GM19240 (cell line): Measurements from ENCODE around the gene KAT14.
"Not testable (repeated sequence)": the region's sequence is repeated elsewhere in the genome, so short reads cannot be mapped to it uniquely, and the experiment has no call there.

Source experiments
- DNase-seq: peaks from one replicate; pipeline ENCODE4 v3.0.0; 2011; ENCODE audit warnings: low spot score; ENCODE audit not compliant: insufficient read length

The KAT14 gene

DNA sequence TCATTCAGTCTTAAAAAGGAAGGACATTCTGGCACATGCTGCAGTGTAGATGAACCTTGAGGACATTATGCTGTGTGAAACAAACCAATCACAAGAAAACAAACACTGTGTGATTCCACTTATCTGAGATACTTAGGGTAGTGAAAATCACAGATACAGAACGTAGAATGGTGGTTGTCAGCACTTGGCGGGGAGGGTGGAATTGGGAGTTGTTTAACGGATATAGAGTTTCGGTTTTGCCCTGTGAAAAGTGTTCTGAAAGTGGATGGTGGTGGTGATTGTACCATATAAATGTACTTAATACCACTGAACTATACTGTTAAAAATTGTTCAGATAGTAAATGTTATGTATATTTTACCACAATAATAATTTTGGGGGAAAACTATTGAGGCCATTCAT is 18.4 kb downstream of the KAT14 start:
- no peak for DNase-seq

DNA sequence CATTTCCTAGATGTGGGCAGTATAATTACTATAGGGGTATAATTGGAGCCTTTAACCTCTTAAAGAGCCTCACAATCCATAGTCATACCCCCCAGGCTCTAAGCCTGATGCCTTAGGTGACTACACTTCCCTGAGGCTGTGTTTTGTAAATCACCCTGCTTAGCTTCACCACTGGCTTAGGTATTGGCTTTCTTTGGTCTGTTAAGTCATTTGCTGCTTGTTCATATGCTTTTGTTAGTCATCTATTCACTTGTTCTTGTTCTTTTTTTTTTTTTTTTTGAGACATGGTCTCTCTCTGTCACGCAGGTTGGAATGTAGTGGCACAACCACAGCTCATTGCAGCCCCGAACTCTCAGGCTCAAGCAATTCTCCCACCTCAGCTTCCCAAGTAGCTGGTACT is 26.7 kb downstream of the KAT14 start:
- DNase-seq, result no peak

DNA sequence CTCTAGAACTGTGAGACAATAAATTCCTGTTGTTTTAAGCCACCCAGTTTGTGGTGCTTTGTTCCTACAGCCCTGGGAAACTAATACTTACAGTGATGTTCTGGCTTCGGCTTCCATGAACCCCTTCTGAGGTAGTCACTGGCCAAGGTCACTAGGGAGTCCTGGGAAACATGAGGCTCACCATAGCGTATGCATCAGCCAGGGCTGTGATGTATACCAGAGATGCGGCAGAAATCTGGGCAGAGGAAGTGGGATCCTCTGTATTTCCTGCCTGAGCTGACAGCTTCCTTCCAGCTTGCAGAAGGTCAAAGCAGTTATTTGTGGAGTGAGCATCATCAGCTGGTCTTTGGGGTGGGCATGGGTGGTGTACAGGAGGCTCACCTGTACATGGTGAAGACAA is 27.9 kb downstream of the KAT14 start:
- DNase-seq, result no peak

DNA sequence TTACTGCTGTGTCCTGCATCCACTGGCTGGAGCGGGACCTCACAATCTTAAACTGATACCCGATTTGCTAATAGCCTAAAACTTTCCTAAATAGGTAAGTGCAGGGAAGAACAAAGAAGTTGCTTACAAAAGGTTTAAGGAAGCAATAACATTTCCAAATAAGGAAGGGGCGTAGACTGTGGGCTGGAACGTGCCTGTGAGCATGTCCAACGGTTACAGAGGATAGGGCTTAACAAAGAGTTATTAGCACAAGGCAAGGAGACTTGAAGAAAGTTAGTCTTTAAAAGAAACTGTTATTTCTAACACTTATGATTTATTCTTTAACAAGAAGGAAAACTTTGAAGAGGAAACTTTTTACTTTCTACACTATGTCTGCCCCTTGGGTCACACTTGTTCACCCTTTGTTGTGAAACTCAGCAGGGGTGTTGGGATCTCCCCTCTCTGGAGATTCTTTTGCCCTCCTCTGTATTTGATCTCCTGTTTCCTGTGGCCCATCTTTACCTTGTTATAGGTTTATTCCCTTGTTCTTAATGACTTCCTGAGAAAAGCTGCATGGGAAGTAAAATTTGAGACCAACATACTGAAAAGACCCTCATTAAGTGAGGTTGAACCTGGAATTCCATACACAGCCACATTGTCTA is 28.7 kb downstream of the KAT14 start:
- no peak for DNase-seq

DNA sequence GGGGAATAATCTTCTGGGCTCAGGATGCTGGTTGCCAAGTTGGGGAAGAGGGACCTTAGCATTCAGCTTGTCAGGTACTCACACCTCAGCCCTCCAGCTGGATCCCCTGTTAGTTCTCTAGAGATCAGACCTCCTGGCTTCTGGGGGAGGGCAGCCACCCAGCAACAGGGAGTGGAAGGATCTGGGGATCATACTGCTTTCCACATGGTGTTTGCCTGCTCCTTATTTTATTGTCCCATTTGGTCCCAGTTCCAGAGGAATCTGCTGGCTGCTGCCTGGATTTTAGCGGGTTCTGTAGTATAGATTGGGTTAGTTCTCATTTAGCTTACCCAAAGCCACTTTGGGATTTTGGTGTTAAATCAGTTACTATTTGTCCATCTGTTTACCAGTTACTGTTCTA is 29.3 kb downstream of the KAT14 start:
- no peak for DNase-seq

DNA sequence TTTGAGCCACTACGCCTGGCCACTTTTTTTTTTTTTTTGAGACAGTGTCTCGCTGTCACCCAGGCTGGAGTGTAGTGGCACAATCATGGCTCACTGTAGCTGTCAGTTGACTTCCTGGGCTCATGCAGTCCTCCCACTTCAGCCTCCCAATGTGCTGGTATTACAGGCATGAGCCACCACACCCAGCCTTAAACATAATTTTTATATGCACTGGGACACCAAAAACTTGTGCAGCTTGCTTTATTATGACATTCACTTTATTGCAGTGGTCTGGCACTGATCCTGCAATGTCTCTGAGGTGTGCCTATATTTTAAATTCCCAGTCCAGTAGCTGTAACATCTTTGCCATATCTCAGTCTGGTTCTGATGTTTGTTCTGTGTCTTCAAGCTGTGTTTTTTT is 34.7 kb downstream of the KAT14 start:
- no peak for DNase-seq

DNA sequence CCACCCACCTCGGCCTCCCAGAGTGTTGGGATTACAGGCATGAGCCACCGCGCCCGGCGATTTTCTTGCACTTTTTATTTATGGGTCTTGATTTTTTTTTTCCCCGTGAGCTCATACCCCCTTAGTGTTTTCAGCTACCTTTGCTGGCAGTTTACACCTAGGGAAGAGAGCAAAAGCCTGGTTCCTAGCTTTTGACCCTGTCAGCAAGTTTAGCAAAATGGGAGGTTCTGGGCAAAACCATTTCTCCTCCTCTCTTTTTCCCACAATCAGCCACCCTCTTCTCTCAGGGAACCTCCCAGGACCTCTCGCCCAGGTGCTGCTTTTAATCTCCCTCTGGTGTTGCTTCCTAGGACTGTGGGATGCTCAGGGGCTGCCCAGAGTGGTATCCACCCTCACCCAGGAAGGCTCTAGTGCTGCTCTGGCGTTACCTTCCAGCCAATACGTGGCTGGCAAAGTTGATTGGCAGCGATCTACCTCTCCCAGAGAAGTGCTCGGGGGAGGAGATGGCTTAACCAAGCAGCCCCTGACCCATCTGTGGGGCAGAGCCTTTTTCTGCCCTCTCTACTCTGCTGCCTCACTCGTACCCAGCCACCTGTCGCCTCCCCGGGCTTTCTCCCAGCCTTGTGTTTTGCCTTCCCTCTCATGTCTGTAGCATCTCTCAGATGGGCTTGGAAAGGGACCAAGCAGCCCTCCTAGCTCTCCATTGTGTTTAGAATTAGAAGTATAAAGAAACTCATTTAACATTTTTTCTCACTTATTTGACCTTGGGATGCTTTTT is 37.4 kb downstream of the KAT14 start:
- no peak for DNase-seq

DNA sequence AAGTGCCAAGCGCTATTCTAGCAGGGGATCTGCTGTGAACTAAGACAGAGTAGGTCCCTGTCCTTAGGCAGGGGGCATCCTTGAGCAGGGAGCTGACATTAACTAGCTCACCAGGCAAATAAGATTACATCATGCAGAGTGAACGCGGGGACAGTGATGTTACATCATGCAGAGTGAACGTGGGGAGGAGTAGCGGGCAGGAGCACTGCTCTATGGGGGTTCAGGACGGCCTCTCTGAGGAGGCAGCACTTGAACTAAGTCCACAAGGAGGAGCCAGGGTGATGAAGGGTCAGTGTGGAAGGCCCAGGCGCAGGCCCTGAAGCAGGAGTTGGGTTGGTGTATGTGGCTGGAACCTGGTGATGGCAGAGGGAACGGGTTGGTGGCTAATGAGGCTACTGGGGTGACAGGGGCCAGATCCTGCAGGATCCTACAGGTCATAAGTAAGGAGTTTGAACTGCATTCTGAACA is 38.7 kb downstream of the KAT14 start:
- DNase-seq, result no peak

DNA sequence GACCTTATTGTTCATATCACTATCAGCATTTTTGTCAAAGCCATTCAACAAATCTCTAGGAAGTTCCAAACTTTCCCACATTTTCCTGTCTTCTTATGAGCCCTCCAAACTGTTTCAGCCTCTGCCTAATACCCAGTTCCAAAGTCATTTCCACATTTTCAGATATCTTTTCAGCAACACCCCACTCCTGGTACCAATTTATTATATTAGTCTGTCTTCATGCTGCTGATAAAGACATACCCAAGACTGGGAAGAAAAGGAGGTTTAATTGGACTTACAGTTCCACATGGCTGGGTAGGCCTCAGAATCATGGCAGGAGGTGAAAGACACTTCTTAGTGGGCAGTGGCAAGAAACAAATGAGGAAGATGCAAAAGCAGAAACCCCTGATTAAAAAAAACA is 42.7 kb downstream of the KAT14 start:
- not testable (repeated sequence) for DNase-seq

DNA sequence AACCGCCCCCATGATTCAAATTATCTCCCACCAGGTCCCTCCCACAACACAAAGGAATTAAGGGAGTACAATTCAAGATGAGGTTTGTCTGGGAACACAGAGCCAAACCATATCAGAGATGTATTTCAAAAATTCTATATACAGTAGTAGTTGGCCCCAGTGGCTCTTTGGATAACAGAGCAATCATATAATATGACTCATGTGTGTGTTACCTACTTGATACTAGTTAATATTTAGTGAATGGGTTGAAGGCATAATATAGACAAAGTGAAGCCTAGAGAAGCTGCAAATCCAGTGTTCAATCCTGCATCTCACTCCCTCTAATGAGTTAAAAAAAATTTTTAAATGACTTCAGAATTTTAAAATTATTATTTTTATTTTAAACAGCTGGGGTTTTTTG is 43.2 kb downstream of the KAT14 start:
- DNase-seq, result no peak

DNA sequence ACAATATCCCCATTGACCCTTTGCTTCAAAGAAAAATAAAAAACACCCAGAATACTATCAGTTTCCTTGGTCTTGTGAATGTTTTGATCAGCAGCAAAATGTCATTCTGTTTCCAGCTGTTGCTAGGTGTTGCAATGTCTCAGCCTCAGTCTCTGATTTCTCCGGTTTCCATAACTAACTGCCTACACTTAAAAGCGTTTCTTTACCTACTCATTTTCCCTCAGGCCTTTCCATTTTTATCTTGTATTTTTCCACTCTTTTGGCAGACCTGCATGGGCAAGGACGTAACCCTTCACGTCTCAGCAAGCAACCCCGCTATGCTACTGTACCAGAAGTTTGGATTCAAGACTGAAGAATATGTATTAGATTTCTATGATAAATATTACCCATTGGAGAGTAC is 49.4 kb downstream of the KAT14 start:
- no peak for DNase-seq

DNA sequence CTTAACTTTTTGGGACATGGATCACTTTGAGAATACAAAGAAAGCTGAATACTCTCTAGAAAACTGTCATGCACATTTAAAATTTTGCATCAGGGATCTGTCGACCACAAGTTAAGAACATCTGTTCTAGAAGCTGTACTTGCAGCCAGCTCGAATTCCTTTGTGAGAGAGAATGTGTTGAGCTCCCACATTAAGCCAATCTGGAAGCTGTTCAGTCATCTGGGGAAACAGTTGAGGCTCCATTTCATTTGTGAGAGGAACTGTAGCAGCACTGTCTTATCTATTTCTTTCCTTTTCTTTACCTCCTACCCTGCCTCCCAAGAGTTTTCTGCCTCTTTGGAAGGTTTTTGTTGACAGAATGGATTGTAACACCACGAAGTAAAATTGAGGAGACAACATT is 50.8 kb downstream of the KAT14 start:
- DNase-seq, result no peak

DNA sequence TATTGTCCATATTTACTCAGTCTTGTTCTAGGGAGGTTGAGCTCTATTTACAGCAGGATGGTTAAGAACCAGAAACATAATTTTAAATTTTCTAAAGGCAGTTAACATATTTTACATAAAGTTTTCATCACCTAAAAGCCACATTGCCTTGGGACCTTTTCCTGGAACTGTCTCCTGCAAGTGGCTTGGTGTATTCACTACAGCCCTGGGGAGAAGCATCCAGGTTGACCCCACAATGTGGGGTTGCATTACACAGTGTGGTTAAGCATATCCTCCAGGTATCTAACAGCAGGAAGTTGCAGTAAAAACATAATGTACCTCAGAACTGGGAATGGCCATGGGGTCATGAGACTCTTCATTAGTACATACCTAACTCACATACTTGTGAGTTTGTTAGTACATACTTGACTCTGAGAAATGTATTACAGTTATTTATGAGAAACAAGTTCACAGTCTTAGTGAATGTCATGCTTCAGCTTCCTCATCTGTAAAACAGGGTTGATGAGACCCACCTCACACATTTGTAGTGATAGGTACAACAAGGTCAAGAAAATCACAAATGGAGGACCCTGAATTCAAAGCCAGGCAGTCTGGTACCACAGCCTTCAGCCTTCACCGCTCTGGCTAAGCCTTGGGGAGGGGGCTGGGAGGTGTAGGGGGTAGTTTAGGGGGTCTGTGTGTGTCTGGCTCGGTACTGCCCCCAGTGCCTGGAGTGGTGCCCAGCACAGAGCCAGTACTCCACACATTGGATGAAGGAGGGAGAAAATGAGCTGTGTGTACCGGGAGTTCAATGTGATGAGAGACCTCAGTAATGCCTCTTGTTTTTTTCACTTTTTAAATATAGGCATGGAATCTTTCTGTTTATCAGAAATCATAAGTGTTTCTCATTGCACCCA is 52.9 kb downstream of the KAT14 start:
- no peak for DNase-seq

DNA sequence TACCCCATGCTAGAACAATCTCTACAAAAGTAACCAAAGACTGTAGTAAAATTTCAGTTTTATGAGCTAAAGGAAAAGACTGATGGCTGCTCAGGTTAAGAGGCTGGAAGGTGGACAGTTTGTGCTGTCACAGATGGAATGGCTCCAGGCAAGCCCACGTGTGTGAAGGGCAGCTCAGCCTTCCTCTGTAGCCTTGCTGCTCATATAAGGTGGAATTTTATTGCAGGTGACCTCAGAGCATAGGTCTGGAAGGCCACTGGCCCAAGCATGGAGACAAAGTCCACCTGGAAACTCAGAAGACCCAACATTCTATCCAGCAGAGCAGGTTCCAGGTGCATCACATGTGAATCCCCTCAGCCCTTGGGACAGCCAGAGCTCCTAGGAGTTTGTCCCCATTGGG is 53.6 kb downstream of the KAT14 start:
- no peak for DNase-seq

DNA sequence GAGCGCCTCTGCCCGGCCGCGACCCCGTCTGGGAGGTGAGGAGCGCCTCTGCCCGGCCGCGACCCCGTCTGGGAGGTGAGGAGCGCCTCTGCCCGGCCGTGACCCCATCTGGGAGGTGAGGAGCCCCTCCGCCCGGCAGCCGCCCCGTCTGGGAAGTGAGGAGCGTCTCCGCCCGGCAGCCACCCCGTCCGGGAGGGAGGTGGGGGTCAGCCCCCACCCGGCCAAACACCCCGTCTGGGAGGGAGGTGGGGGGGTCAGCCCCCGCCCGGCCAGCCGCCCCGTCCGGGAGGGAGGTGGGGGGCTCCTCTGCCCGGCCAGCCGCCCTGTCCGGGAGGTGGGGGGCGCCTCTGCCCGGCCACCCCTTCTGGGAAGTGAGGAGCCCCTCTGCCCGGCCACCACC is 56.8 kb downstream of the KAT14 start:
- DNase-seq, result not testable (repeated sequence)

DNA sequence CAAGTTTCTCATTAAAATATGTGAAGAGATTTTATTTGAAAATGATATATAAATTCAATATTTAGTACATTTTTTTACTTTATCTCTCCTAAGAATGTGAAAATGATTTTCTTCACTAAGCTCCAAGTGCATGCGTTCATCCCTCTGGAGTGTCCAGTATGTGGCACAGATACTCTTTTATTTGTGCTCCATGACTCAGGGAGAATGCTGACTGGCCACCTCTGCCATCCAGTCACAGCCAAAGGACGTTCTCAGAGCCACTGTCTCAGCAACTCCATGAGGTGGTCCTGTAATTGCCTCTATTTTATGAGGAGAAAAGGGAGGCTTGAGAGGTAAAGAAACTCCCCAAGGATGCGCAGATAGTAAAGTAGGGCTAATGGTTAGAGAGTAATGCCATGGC is 58.3 kb downstream of the KAT14 start:
- DNase-seq, result no peak

DNA sequence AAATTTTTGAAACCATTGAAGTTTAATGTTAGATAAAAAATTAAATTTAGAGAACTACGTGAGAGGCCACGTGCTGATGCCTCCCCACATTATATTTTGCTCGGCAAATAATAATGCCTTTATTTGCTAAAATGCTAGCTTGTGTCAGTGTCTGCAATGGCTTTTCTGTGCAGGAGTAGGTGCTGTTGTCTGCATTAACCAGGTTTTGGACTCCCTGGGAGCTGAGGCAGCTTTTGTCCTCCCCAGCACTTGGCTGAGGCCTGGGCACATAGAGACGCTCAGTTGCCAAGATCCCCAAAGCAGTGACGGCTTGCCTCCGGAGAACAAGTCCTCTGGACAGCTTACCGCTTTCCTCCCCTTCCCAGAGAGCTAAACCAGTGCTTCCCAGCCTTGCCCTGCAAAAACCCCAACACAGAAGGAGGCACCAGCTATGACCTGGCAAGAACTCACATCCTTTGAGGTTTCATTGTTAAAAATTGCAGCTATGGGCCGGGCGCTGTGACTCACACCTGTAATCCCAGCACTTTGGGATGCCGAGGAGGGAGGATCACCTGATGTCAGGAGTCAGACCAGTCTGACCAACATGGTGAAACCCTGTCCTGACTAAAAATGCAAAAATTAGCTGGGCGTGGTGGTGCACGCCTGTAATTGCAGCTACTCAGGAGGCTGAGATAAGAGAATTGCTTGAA is 59.9 kb downstream of the KAT14 start:
- DNase-seq, result no peak

DNA sequence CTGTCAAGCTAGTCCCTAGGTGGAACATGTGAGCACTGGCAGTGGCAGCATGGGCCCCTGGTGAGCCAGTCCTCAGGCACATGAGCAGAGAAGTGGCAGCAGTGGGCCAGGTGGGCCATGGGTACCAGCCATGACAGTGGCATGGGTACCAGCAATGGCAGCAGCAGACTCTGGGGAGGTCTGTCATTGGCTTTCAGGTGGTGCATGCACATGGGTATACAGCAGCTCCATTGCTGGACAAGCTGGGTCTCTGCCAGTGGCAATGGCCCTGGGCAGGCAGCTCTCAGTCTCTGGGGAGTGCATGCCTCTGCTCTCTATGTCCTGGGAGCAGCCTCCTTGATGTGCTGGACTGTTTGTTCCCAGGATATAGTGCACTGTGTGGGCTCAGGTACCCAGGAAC is 65.3 kb downstream of the KAT14 start:
- no peak for DNase-seq

DNA sequence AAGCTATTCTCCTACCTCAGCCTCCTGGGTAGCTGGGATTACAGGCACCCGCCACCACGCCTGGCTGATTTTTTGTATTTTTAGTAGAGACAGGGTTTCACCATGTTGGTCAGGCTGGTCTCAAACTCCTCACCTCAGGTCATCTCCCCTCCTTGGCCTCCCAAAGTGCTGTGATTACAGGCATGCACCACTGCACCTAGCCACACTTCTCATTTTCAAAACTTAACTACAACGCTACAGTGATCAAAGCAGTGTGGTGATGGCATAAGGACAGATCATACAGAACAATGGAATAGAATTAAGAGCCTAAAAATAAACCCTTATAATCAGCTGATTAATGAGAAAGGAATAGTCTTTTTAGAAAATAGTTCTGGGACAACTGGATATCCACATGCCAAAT is 66.0 kb downstream of the KAT14 start:
- not testable (repeated sequence) for DNase-seq

DNA sequence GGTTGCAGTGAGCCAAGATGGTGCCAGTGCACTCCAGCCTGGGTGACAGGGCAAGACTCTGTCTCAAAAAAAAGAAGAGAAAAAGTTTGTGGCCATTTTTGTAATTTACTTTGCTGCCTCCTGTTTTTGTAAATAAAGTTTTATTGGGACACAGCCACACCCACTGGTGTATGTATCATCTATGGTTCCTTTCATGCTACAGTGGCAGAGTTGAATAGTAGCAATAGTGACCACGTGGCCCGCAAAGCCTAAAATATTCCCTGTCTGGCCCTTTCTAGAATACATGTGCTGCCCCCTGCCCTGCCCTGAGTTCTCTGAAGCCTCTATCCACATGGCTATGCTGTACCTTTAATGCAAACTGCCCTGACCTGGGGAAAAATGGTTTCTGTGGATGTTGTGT is 75.3 kb downstream of the KAT14 start:
- DNase-seq, result no peak

DNA sequence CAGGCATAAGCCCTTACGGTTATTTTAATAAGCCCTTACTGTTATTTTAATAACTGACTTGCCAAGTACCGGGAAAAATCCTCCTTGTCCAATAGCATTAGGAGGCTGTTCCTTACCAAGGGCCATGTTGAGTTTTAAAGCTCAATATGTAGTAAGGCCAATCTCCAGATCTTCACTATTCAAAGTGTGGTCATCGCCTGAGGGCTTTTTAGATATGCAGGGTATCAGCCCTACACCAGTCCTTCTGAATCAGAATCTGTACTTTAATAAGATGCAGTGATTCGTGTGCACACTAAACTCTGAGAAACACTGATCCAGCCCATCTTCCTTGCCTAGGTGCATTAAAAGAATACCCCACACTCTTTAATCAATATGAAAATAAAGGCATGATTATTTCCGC is 77.9 kb downstream of the KAT14 start:
- no peak for DNase-seq

DNA sequence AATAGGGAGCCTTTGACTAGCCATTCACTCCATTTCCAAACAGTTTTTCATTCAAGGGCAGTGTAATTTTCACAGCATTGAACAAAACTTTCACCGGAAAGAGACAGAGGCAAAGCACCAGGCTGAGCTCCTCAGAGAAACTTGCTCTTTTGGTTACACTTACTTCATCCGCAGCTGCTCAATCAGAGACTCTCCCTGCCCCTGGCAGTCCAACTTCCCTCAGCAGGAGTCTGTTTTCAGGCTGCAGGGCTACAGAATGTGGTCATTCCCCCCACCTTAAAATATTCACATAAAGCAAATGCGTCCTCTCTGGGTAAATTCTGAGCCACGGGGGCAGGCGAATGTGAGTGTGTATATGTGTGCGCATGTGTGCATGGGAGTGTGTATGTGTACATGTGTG is 80.6 kb downstream of the KAT14 start:
- DNase-seq, result no peak
